Frontal cortex (tissue), 4 donors: ENCODE data around the gene P4HTM. TPM values are rescaled to one million over a fixed set of nuclear protein-coding genes. Genes with fewer than 3 reads are reported as not detected.

ENCODE experiments used
- DNase-seq, 2 donors: peaks; one replicate each; pipeline ENCODE4 v3.0.0; 2012; ENCODE audit warnings: low spot score in 2 of 2
- FAIRE-seq: peaks from 2 replicates; lab custom pipeline; 2012; peaks lifted over from hg19 to GRCh38; lab: Jason Lieb, UNC
- total RNA-seq: library from RNA; depleted of rRNA; stranded (reverse); fragments of >200 nt; gene quantifications from one replicate; pipeline ENCODE4 v1.2.3, GENCODE V29; 2014
- donor health status: control.
- donor health status: control.
- donor health status: control.

P4HTM gene
- total RNA-seq, 1 donor from 2014 or later = 53.8 TPM

DNA sequence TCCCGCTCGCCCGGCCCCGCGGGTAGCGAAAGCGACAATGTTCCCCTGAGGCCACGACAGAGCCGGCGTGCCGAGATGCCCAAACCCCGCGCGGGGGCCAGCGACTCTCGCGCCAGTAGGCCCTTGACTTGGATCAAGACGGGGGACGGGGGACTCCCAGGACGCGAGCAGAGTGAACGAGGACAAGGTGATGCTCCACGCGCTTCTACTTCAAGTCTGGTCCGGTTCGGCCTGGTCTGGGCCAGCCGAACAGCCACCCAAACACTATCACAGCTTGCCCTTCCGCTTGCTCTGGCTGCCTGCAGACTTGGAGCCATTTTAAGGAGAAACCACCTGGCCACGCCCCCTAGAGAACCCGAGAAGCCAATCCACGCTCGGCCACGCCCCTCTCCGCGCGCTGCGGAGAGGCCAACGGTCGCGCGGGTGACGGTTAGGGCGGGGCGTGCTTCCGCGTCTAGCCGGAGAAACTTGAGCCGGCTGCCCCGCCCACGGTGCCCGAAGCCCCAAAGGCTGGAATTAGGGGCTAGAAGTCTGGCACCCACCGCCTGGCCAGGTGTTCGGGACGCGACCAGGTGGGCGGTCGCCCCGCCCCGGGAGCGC is 31.3 kb downstream of the P4HTM start:
- FAIRE-seq = peak; percentile 33
- DNase-seq = peak; percentile 96 to 97

GRCh38 chr3:49021813-49022687 is 32.0 kb downstream of the P4HTM start, which contains the start of gene NDUFAF3:
NDUFAF3 (plus strand) TSS chr3:49022121; CDS start chr3:49022145, 24 bp downstream.
- DNase-seq (peak; percentile 88 to 89), FAIRE-seq (no peak)

GRCh38 chr3:49022688-49023171 is 32.7 kb downstream of the P4HTM start:
- FAIRE-seq (no peak), DNase-seq (no peak)

GRCh38 chr3:49023775-49024174 is 33.7 kb downstream of the P4HTM start:
- FAIRE-seq = no peak
- DNase-seq = no peak

GRCh38 chr3:49024449-49024848 is 34.4 kb downstream of the P4HTM start:
- FAIRE-seq (no peak), DNase-seq (no peak)

DNA sequence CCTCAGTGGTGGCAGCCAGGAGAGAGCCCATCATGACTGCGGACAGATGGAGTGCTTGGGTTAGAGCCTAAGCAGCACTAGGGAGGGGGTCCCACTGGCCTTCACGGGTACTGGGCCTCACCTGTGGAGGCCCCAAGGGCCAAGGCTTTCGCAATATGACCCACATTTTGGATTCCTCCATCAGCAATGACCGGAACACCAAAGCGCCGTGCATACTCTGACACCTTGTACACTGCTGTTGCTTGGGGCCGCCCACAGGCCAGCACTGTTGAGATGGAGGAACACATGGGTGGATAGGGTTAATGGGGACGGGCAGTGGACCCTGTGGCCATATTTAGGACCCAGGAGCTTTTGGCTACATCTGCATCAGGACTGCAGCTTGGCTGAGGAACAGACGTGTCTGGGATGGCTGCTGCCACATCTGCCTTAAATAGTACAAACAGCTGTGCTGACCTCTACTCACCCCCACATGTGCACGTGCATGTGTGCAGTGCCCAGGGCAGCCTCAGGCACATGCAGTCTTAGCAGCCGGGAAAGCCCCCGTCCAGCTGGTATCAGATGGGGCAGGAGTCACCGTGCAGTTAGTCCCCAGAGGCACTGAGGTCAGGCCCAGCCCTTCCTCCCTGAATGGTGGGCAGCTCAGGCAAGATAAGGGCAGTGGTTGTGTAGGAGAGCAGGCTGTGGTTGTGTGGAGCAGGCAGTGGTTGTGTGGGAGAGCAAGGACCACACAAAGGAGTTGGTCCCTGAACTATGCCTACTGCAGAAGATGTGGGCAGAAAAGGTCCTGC is 35.2 kb downstream of the P4HTM start:
- peak in 1 of 2 donors; percentile 8 for DNase-seq
- no peak for FAIRE-seq

DNA sequence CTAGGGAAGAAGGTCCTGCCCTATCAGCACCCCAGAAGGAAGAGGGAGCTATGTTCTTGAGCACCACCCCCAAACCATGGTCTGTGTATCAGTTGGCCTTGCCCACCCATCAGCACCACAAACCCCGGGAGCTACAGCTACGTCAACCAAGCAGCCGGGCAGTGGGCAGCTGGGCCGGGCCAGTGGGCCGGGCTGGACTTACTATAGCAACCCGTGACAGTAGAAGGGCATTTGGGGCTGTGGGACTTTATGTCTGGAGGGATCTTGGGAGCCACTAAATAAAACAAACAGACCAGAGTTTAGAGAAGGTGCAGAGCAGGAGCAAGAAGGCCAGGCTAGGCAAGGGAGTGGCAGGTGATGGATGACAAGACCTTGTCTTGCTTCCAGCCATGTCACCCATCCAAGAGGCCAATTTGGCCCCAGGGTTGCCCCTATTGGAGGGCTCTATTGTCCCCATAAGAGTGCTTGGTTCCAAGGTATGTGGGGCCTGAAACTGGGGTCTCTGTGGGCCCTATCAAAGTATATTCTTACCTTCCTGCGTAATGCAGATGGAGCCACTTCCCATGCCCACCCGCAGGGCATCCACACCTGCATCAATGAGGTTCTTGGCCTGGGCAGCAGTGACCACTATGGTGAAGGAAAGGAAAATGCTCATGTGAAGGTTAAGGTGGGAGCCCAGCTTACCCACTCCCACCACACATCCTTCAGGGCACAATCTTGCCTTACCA is 35.9 kb downstream of the P4HTM start:
- FAIRE-seq = no peak
- DNase-seq = no peak

- DNase-seq (no peak), FAIRE-seq (no peak)
Observed at GRCh38 chr3:49026536-49026935, 36.5 kb downstream of the P4HTM start.

DNA sequence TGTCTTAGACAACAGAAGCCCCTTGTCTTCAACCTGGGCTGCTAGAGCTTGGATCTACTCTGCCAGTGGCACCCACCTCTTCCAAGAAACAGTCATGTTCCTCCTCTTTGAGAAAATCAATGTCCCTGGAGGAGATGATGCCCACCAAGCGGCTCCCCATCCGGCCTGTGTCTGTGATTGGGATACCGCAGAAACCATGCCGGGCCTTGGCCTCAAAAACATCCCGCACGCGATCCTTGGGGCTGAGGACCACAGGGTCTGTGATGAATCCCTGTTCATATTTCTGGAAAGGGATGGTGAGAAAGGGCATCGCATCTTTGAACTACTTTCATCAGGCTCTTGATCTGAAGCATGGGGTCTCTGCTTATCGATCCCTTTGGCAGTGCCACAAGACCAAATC is 37.6 kb downstream of the P4HTM start:
- FAIRE-seq = no peak
- no peak for DNase-seq

GRCh38 chr3:49028298-49028672 is 38.2 kb downstream of the P4HTM start:
- no peak for DNase-seq
- FAIRE-seq = no peak

- no peak for FAIRE-seq
- peak; percentile 81 to 88 for DNase-seq
Observed at GRCh38 chr3:49028673-49029562, 38.9 kb downstream of the P4HTM start, which contains the start of gene IMPDH2. IMPDH2 (minus strand) TSS chr3:49029398; CDS start chr3:49029350, 48 bp downstream.

DNA sequence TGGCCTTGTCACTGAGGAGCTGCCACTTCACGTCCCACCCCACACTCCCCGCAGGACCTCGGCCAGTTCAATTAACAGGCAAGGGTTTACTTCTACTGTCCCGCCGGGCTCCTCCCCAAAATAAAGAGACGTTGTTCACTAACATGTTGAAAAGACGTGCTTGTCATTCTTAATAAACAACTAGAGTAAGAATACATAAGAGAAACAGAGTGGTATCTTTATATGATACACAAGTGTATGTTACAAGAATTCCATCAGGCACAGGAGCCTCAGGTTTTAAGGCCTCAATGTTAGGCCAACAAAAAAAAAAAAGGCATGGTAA is 39.5 kb downstream of the P4HTM start:
- DNase-seq = no peak
- FAIRE-seq = no peak

- DNase-seq (no peak), FAIRE-seq (no peak)
Observed at GRCh38 chr3:49030321-49030720, 40.3 kb downstream of the P4HTM start.

- no peak for FAIRE-seq
- DNase-seq = no peak
Observed at GRCh38 chr3:49032646-49033304, 42.7 kb downstream of the P4HTM start.

DNA sequence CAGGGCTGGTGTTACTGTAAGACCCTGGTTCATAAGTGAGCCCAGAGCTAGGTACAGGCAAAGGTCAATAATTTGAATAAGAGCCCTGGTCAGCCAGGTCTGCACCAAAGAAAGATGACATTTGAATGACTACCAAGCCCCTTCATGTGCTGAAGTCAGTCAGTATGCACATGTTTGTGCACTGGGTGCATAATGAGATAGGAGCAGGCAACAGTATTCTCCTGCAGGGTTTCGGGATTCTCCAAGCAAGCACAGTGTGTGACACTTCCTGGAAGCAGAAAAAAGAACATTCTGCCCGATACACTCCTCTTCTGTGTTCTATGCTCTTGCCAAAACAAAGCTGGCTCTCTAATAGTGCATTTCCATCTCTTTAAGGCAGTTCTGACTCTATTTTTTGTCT is 44.6 kb downstream of the P4HTM start:
- DNase-seq = no peak
- no peak for FAIRE-seq

DNA sequence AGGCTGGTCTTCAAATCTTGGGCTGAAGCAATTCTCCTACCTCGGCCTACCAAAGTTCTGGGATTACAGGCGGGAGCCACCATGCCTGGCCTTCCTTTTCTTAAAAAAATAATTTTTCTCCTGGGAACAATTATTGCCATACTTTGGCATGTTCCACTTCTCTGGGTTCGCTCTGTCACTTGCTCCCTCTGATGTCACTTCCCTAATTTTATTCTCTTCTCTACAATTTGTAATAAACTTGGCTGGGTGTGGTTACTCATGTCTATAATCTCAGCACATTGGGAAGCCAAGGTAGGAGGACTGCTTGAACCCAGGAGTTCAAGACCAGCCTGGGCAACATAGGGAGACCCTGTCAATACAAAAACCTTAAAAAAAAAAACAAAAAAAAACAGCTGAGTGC is 45.2 kb downstream of the P4HTM start:
- FAIRE-seq = no peak

DNA sequence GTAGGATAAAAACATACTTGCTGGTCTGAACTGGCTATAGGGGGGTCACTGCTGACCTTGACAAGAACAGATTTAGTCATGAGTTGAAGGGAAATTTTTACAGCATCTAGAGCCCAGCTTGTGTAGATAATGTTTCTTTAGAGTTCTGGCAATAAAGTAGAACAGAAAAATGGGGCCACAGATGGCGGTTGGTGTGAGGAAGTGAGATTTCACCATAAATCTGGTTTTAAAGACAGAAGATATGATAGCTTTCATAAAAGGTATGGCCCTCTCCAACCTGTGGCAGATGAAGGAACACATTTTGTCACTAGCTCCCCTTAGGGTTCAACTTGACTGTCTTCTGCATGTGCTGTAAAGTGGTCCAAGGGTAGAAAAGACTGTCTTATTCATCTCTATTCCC is 63.5 kb downstream of the P4HTM start:
- no peak for FAIRE-seq
- DNase-seq = no peak

More for the DNA sequence above, 45.2 kb downstream of the P4HTM start:
- no peak for DNase-seq

GRCh38 chr3:49054344-49054862 is 64.4 kb downstream of the P4HTM start:
- FAIRE-seq (no peak), DNase-seq (no peak)
